Astrocyte of the hippocampus (primary cell): ENCODE measurements around the gene GCGR.

Source experiments
- DNase-seq: peaks from one replicate; pipeline ENCODE4 v3.0.0; 2011; ENCODE audit warnings: low read depth, low spot score

GCGR gene

GRCh38 chr17:81846743-81847689 is 43.1 kb downstream of the GCGR start:
- DNase-seq: no peak

GRCh38 chr17:81849457-81849856 is 45.5 kb downstream of the GCGR start:
- no peak for DNase-seq

- no peak for DNase-seq
Measured at GRCh38 chr17:81851423-81851822, 47.5 kb downstream of the GCGR start.

- DNase-seq: no peak
Measured at GRCh38 chr17:81852237-81852636, 48.3 kb downstream of the GCGR start.

- DNase-seq: no peak
Measured at GRCh38 chr17:81854974-81855774, 51.2 kb downstream of the GCGR start.

GRCh38 chr17:81858170-81858966 is 54.4 kb downstream of the GCGR start:
- DNase-seq: no peak

GRCh38 chr17:81858967-81859905 is 55.3 kb downstream of the GCGR start:
- DNase-seq: no peak

GRCh38 chr17:81859906-81860755 is 56.2 kb downstream of the GCGR start, which contains the start of gene P4HB:
Gene P4HB, minus strand, starts transcription at chr17:81860535. Its CDS starts 64 bp downstream, at chr17:81860471.
- peak; percentile 32 for DNase-seq

- DNase-seq: peak; percentile 100
Measured at GRCh38 chr17:81860756-81861568, 57.0 kb downstream of the GCGR start.

- no peak for DNase-seq
Measured at GRCh38 chr17:81863123-81863675, 59.2 kb downstream of the GCGR start.
